GM18861 (cell line): ENCODE results near the gene EPYC.
"Not testable (repeated sequence)": the region's sequence is repeated elsewhere in the genome, so short reads cannot be mapped to it uniquely, and the experiment has no call there.

Experiments used
- ATAC-seq: cut with Tn5 transposase; IDR thresholded peaks from one replicate; pipeline ENCODE4 v1.9.1; 2021; ENCODE audit not compliant: unreplicated experiment

The EPYC gene

DNA sequence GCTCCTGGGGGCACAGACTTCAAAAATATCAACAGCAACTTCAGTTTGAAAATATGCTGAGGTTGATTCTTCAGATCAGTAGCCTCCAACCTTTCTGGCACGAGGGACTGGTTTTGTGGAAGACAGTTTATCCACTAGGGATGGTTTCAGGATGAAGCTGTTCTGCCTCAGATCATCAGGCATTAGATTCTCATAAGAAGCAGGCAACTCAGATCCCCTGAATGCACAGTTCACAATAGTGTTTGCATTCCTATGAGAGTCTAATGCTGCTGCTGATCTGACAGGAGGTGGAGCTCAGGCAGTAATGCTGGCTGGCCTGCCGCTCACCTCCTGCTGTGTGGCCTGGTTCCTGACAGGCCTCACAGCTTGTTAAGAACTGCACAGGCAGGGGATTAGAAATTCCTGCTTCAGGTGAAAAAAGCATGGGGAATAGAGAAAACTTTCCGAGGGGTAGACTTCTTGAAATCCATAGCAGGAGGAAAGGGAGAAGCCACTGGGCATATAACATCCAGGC lies 12.8 kb downstream of the EPYC start:
- ATAC-seq, result no peak

DNA sequence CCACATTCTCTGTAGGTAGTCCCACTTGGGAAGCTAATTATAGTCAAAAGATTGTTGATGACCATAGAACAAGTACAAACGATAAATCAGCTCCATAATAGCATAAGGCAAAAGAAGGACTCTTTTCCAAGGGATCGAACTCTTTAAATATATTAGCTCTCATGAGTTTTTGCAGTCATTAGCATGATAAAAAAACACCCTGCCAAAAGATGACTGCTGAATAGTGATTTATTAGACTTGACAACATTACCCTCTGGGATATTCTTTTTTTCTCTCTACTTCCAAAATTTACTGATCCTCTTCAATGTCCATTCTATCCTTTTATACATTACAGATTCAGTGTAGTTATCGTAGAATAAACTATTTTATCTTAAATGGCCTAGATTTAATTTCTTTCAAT lies 14.2 kb downstream of the EPYC start:
- ATAC-seq, result no peak

DNA sequence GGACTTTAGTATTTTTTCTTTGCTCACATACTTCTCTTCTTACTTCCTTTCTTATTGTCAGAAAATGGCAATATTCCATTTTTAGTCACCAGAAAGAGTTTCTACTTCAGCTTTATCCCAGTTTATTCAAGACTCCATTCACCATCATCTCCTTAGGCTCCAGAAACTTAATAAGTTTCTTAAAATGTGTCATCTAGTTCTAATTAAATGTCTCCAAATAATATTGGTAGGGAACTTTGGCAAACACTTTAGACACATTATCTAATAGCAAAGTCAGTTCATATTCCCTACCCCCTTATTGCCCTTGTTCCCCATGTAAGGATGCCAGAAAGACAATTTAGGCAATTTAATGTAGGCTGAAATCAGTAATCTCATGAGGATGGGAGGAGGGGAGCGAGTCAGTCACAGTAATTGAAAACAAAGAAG lies 15.1 kb downstream of the EPYC start:
- no peak for ATAC-seq

DNA sequence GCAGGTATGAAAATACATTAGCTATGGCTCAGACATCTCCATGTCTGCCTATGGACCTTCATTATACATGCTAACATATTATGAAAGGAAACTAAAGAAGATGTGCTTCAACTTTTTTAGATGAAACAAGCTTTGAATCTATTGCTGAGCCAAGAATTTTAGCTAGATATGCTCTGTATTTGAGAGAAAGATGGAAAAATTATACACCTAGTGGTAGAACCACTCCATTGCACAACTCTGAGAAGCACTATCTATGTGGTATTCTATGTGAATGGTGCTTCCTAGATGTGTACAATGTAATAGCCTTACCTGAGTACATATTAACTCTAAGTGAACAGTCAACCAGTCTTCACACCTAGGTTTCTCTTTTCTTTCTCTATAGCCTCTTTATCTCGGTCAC lies 17.3 kb downstream of the EPYC start:
- peak; percentile 79 for ATAC-seq

DNA sequence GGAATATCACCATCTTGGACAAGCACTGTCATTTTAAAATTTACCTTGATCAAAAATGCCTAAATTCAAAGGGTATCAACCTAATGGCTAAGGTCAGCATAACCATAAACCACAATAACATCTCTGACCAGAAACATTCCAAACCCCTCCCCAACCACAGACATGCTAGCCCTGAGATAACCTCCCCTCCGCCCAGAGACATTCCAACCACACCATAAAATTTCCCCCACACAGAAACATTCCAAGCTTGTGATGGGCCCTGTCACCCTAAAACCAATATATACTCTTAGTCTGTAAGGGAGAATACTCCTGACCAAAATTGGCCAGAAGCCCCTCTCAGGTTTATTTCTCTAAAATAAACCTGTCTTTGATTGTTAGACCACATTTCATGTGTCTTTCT lies 17.7 kb downstream of the EPYC start:
- no peak for ATAC-seq

DNA sequence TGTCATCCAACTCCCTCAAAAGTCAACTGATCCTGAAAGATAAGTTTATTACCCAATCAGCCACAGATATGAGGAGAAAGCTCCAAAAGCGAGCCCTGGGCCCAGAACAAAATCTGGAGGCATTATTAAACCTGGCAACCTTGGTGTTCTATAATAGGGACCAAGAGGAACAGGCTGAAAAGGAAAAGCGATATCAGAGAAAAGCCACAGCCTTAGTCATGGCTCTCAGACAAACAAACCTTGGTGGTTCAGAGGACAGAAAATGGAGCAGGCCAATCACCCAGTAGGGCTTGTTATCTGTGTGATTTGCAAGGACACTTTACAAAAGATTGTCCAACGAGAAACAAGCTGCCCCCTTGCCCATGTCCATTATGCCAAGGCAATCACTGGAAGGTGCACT lies 19.4 kb downstream of the EPYC start:
- not testable (repeated sequence) for ATAC-seq

DNA sequence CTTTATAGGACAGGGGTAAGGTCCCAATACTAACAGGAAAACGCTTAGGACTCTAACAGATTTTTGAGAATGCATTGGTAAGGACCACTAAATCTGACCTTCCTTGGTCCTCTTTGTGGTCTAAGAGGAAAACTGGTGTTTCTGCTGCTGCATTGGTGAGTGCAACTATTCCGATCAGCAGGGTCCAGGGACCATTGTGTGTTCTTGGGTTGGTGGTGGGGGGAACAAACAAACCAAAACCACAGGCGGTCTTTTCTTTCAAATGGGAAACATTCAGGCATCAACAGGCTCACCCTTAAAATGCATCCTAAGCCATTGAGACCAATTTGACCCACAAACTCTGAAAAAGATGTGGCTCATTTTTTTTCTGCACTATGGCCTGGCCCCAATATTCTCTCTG lies 20.7 kb downstream of the EPYC start:
- ATAC-seq, result no peak

DNA sequence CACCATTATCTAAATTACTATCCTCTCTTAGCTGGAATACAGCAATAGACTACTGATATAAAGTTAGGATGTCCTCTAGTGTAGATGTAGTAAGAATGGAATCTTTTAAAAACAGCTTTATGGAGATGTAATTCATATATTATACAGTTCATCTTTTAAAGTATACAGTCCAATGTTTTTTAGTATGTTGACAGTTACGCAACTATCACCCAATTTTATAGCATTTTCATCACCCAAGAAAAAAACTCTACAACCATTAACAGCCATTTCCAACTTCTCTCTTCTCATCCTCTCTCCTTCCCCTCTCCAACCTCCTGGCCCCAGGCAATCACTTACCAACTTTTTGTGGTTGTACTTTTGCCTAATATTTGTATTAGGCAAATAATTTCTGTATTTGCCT lies 22.6 kb downstream of the EPYC start:
- ATAC-seq, result no peak

DNA sequence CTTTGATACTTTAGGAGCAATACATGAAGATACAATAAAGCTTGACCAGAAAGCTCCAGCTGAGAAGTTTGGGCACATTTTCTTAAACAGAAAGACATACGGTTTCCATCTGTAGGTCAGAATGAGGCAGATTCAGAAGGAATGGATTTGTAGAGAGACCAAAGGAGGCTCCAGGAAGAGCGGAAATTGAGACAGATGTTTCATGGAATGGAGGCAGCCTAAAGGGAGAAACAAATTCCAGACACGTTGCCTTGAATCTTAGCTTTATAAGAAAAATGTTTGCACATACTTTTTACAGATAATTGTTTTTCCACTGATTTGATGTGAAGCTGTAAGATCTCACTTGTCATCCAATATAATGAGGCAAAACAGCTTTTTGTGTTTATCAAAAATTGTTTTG lies 24.8 kb downstream of the EPYC start:
- ATAC-seq, result no peak

DNA sequence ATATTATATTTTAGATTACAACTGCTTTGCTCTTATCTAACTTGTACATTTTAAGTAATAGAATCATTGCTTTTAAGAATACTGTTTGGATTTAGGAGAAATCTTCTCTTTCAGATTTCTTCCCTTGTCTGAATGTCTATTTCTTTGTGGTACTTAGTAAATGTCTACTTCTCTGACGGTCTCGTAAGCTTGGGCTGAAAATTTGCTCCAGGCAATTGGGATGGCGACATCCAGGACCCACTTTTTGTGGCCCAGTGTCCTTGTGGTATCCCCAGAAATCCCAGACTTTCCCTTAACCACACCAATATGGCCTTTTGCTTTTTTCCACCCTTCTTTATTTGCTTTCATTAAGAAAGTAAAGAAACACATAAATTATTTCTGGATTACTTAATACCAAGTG lies 25.8 kb downstream of the EPYC start:
- no peak for ATAC-seq

DNA sequence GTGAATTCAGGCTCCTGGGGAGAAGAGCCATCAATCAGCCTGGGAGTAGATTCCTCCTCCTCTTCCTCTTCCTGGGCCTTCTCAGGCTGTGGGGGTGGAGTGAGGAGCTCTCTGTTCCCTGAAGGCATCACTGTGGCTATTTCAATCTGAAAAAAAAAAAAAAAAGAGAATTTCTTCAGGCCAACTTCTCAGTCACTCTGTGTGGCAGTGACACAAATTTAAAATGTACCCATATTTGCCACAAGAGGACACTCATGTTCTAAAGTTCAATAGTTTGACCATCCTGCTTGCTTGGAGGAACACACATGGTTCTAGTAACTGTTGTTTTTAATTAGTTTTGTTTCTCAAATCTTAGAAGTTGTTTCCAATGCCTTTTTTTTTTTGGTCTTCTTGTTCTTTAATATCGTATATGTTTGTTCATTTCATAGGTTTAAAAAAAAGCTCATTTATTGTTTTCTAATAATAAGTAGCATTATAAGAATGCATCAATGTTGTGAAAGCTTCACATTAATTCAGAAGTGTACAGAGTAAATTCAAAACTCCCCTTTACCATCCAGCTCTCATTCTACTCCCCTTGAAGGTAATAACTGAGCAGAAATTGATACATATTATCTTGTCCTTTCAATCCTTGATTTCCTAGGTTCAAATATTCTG lies 26.5 kb downstream of the EPYC start:
- peak; percentile 92 for ATAC-seq

DNA sequence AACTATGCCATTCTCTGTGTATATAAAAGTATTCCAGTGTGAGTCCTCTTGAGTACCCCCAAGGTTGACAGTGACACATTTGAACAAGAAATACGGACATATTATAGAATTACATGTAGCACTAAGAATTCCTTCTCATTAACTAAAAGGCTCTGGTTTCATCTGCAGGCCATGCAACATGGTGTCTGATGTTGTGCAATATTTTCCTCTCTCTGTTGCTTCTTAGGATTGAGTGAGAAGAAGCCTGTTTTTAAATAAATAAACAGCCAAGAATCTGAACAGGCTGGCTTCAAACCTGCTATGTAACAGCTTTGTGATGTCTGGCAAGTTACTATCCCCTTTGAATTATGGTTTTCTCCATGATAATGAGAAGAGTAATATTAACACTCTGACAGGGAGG lies 27.5 kb downstream of the EPYC start:
- no peak for ATAC-seq

DNA sequence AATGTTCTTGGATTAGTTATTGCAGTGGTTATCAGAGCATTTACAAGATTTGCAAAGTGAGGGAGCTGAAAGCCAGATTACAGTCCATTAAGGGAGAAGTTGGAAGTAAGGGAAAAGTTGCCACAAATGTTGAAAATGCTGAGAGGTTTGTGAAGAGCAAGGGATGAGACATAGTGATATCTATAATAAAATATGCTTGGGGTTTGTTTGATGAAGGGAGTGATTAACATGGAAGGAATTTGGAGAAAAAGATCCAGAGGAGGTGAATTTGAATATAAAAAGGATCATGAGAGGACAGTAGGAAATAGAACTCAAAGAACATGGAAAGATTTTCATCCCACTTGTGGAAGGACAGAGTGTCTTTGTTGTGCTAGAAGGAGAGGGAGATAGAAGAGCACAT lies 30.5 kb downstream of the EPYC start:
- no peak for ATAC-seq

DNA sequence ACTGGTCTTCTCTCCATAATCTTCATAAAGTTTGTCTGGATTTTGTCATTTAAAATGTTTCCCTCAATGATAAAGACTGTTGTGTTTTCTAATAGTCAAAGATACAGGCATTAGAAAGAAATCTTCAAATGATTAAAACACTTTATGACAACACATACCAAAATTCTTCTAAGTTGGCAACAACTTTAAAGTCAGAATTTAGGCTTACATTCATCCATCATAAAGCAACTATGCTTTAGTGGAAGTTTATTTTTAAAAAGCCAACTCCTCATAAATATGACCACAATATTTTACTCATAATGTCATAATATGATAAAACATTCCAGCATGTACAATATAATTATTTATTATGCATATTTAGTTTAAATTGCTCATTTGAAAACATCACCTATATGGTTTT lies 32.5 kb downstream of the EPYC start:
- ATAC-seq, result no peak

DNA sequence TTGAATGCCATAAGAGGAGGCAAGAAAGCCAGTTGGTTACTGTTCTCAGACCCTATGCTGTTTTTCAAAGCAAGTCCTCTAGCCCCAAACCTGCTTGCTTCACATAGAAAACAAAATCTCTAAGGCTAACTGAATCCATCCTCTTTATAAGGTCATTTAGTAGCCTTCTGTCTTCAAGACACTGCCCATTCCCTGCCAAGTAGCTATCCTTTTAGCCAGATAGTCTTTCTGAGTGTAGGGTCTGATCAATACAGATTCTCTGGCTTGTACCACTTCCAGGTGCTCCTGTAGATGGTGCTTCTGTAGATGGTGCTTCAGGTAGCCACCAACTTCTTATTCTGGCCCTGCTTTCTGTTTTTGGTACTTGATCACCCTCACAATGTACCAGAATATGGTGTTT lies 33.9 kb downstream of the EPYC start:
- no peak for ATAC-seq

DNA sequence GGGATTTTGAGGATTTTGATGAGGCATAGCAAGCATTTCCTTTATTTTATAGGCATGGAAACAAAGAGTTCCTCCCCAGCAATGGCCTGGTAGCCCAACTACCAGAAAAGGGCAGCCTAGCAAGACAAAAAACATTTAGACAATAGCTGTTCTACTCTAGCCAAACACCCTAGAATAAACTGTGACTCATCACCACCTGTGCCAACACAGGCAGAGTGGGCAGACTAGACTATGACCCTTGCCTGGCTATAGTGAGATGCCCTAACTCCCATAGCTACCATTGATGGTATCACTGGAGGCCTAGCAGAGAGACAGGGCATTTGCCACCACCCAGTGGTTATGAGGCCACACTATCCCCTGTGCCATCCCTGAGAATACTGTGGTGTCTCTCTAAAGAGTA lies 34.3 kb downstream of the EPYC start:
- ATAC-seq, result no peak

DNA sequence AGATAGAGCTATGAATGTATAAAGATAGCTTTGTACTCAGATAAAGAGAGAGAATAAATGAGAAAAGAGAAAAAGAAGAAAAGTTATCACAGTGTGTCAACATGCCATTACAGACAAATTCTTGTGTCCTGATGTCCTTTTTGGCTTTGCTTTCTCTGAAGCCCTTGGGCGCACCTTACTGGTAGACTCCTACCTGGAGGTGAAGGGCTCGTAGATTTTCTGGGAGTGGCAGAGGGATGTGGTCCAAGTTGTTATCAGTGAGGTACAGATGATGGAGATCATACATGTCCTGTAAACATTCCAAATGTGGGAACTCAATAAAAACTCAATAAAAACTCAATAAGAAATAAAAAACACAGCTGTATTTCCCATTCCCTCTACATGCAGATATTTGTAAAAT lies 34.9 kb downstream of the EPYC start:
- ATAC-seq, result no peak

DNA sequence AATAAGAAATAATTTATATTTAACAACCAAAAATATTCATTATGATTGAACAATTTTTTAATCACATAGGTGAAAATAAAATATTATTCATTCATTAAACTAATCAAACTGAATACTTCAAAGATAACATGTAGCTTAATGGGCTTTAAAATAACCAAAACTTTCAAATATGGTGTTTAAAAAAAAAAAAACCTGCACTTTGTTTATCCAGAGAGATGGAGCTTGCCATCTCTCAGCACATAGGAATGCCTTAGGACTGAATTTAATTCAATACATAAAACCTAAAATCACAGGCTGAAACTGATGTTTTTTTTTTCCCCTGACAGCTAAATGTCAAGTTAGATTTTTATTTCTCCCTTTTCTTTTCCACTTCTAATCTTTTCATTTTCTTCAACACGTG lies 35.4 kb downstream of the EPYC start:
- no peak for ATAC-seq

DNA sequence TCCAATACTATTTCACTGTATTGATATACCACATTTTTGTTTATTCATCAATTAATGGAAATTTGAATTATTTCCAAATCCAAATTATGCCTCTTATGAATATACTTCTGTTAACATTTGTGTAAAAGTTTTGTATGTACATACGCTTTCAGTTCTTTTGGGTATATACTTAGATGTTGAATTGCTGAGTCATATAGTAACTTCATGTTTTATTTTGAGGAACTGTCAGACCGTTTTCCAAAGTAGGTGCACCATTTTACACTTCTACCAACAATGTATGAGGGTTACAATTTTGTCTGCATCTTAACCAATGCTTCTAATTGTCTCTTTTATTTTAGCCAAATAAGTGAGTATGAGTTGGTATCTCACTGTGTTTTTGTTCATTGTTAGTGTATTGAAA lies 39.6 kb downstream of the EPYC start:
- ATAC-seq, result no peak

DNA sequence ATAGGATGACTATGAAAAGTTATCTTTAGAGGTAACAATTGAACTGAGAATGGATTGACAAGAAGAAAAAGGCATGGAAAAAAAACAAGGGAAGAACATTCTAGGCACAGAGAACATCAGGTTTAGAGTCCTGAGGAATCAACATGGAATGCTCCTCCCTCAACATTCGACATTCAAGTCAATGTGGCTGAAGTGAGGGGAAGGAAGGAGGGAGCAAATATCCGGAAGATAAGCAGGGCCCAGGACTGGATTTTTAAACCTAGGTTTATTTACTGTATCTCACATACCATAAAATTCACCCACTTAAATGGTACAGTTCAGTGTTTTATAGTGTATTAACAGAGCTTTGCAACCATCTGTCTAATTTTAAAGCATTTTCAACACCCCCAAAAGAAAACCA lies 40.2 kb downstream of the EPYC start:
- ATAC-seq, result no peak

DNA sequence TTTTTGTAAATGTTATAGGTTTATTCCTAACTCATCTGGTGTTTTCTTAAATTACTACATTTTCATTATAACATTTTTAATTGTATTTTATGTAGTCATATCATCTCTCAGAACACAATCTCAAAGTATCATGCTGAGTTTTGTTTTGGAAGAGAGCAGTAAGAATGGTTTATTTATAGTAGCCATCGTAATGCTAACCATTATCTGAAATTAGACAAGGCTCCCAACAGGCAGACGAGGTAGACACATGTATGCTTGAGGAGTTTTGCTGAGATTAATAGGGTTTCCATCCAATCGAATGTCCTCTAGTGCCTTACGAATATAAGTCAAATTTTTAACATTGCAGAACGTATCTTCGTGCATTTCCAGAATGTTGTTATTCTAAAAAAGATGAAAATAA lies 40.8 kb downstream of the EPYC start:
- ATAC-seq, result no peak

DNA sequence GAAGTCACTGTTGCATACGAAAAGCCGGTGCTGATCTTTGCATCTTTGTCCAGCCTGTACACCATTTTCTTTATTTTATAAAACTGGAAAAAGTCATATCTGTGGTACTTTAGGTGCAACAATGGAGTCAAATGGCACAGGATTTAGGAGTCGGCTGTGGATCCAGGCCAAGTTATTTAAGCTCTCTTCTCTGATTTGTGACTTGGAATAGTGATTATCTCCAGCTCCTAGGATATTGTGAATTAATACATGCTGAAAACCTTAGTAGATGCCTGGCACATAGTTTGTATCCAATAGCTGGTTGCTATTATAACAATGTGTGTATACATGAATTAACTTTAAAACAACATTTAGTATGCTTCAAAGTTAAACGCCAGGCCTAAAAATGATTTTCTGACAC lies 43.6 kb downstream of the EPYC start:
- no peak for ATAC-seq

DNA sequence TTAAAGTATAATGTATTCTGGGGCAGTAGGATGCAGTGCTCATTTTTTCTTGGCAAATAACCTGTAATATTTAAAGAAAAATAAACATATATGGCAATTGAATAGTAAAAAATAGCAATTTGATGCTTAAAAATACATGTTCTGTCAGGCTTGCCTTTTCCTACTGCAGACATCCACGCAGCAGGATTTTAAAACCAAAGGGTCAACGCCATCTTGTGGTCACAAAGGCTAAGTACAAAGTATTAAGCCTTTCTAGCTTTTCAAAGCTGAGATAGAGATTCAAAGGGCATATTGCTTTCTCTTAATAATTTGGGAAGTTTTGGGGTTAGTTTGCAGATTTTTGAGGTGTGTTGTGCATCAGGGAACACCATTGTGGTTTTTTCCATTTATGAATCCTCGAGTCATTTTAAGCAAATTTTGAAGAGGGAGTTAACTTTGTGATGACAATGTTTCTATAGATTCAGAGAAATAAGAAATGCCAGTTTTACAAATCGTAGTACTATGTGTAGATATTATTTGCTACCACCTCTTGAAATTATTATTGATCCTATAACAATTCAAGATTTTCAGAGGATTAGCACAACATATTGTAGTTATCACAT lies 45.1 kb downstream of the EPYC start:
- peak; percentile 86 for ATAC-seq
